Liver (tissue), 9 donors: ENCODE measurements around the gene RELL2. TPM values are rescaled to one million over a fixed set of nuclear protein-coding genes. Genes with fewer than 3 reads are reported as not detected.
A peak's percentile ranks its signal among the peaks of the same experiment; 100 is the strongest.

ENCODE experiments used
- DNase-seq: peaks from one replicate; pipeline ENCODE4 v3.0.0-alpha.2; 2017; ENCODE audit warnings: low spot score
- H3K27ac ChIP-seq, 2 donors: one replicate each; pipeline ENCODE4 v1.7.0; 2013; ENCODE audit warnings: inconsistent platforms in 2 of 2, low read length in 2 of 2, control low read depth in 1 of 2, low read depth in 1 of 2, mild to moderate bottlenecking in 1 of 2
- H3K27me3 ChIP-seq, 4 donors: one replicate each; pipeline versions ENCODE4 v1.6.1 to v1.7.0; 2013; ENCODE audit warnings: low read length in 3 of 4, inconsistent platforms in 1 of 4, mild to moderate bottlenecking in 1 of 4, moderate library complexity in 1 of 4; ENCODE audit not compliant: control insufficient read depth in 4 of 4, insufficient read depth in 4 of 4
- H3K36me3 ChIP-seq, 4 donors: one replicate each; pipeline versions ENCODE4 v1.6.1 to v1.7.0; 2013; ENCODE audit warnings: low read length in 3 of 4, mild to moderate bottlenecking in 3 of 4, low read depth in 1 of 4, moderate library complexity in 1 of 4; ENCODE audit not compliant: control insufficient read depth in 4 of 4, insufficient read depth in 3 of 4
- H3K4me1 ChIP-seq, 4 donors: one replicate each; pipeline versions ENCODE4 v1.6.1 to v1.7.0; 2013; ENCODE audit warnings: low read length in 3 of 4, mild to moderate bottlenecking in 3 of 4, moderate library complexity in 1 of 4; ENCODE audit not compliant: control insufficient read depth in 4 of 4, insufficient read depth in 4 of 4
- H3K4me3 ChIP-seq, 3 donors: one replicate each; pipeline versions ENCODE4 v1.6.1 to v1.7.0; 2013; ENCODE audit warnings: low read length in 3 of 3, control low read depth in 1 of 3, low read depth in 1 of 3, mild to moderate bottlenecking in 1 of 3
- H3K9ac ChIP-seq, 2 donors: one replicate each; pipeline ENCODE4 v1.7.0; 2013; ENCODE audit warnings: low read length in 2 of 2, mild to moderate bottlenecking in 2 of 2, moderate library complexity in 2 of 2, control low read depth in 1 of 2, low read depth in 1 of 2
- H3K9me3 ChIP-seq, 4 donors: one replicate each; pipeline versions ENCODE4 v1.6.1 to v1.7.0; 2013; ENCODE audit warnings: low read length in 3 of 4; ENCODE audit not compliant: control insufficient read depth in 4 of 4
- EGR1 ChIP-seq, 2 donors: IDR thresholded peaks; 2 replicates each; pipeline ENCODE4 v1.6.1; 2016 to 2018; ENCODE audit warnings: antibody characterized with exemption in 2 of 2, low read depth in 2 of 2
- FOXA1 ChIP-seq: IDR thresholded peaks from 2 replicates; pipeline ENCODE4 v1.6.1; 2016; ENCODE audit warnings: antibody characterized with exemption
- FOXA2 ChIP-seq: IDR thresholded peaks from 2 replicates; pipeline ENCODE4 v1.6.1; 2016; ENCODE audit warnings: antibody characterized with exemption
- GABPA ChIP-seq, 2 donors: IDR thresholded peaks in 1 of 2; conservative IDR thresholded peaks in 1 of 2; 2 replicates each; pipeline ENCODE4 v1.6.1; 2016; ENCODE audit warnings: antibody characterized with exemption in 2 of 2, mild to moderate bottlenecking in 1 of 2, moderate library complexity in 1 of 2
- HNF4A ChIP-seq, 2 donors: conservative IDR thresholded peaks; 2 replicates each; pipeline ENCODE4 v1.6.1; 2016; ENCODE audit warnings: antibody characterized with exemption in 2 of 2, mild to moderate bottlenecking in 2 of 2
- HNF4G ChIP-seq: IDR thresholded peaks from 2 replicates; pipeline ENCODE4 v1.6.1; 2016; ENCODE audit warnings: antibody characterized with exemption
- JUND ChIP-seq, 2 donors: IDR thresholded peaks; 2 replicates each; pipeline ENCODE4 v1.6.1; 2016; ENCODE audit warnings: antibody characterized with exemption in 2 of 2
- NR2F2 ChIP-seq: IDR thresholded peaks from 2 replicates; pipeline ENCODE4 v1.6.1; 2016; ENCODE audit warnings: antibody characterized with exemption
- RAD21 ChIP-seq, 2 donors: IDR thresholded peaks; 2 replicates each; pipeline ENCODE4 v1.6.1; 2016; ENCODE audit warnings: antibody characterized with exemption in 2 of 2, mild to moderate bottlenecking in 2 of 2
- RXRA ChIP-seq, 2 donors: IDR thresholded peaks; 2 replicates each; pipeline ENCODE4 v1.6.1; 2017 to 2018; ENCODE audit warnings: antibody characterized with exemption in 2 of 2, mild to moderate bottlenecking in 1 of 2
- SP1 ChIP-seq: IDR thresholded peaks from 2 replicates; pipeline ENCODE4 v1.6.1; 2018; ENCODE audit warnings: antibody characterized with exemption, mild to moderate bottlenecking
- TAF1 ChIP-seq: conservative IDR thresholded peaks from 2 replicates; pipeline ENCODE4 v1.6.1; 2016; ENCODE audit warnings: antibody characterized with exemption, mild to moderate bottlenecking
- YY1 ChIP-seq: IDR thresholded peaks from 2 replicates; pipeline ENCODE4 v1.6.1; 2016; ENCODE audit warnings: antibody characterized with exemption, mild to moderate bottlenecking
- WGBS: extraction: QIAGEN DNeasy Blood & Tissue Kit; methylation state at CpG from one replicate; pipeline ENCODE4 v1.1.7; 2013; 5-methylcytosine and 5-hydroxymethylcytosine counted together
- polyA plus RNA-seq, 2 donors: library from polyadenylated mRNA; stranded (reverse) in 1 of 2; unstranded in 1 of 2; fragments of 200-250 nt in 1 of 2; fragments of >200 nt in 1 of 2; fragmentation: Nextera tagmentation in 1 of 2; extraction: Ambion mirVana in 1 of 2; gene quantifications; one replicate each; pipeline versions ENCODE4 v1.2.1 to v1.2.3, GENCODE V29; 2013 to 2015
- total RNA-seq, 2 donors: library from RNA; depleted of rRNA; stranded (reverse); fragments of >200 nt; gene quantifications; one replicate each; pipeline ENCODE4 v1.2.3, GENCODE V29; 2014
- TF ChIP-seq, protein P1 (sequence below): IDR thresholded peaks from 2 replicates; pipeline ENCODE4 v1.6.1; 2016; ENCODE audit warnings: antibody characterized with exemption, mild to moderate bottlenecking
- TF ChIP-seq, protein P2 (sequence below): IDR thresholded peaks from 2 replicates; pipeline ENCODE4 v1.6.1; 2016; ENCODE audit warnings: antibody characterized with exemption
- TF ChIP-seq, protein P3 (sequence below): IDR thresholded peaks from 2 replicates; pipeline ENCODE4 v1.6.1; 2016; ENCODE audit warnings: antibody characterized with exemption
- TF ChIP-seq, protein P4 (sequence below): IDR thresholded peaks from 2 replicates; pipeline ENCODE4 v1.6.1; 2016; ENCODE audit warnings: antibody characterized with exemption
- TF ChIP-seq, protein P5 (sequence below): fragments of 150-350 bp; IDR thresholded peaks from 2 replicates; pipeline ENCODE4 v1.5.1; 2017; ENCODE audit warnings: improper control_type of control experiment, low read depth, low read length; ENCODE audit not compliant: missing input control
- donor health status: healthy.
- donor health status: healthy.
- donor health status: healthy.
- donor health status: healthy.
- donor health status: healthy.

The RELL2 gene
- total RNA-seq (1 to 10 TPM in 1 of 2 donors, under 1 TPM in 1; 0.47 to 1.3 TPM), polyA plus RNA-seq (1 to 10 TPM in 1 of 2 donors, under 1 TPM in 1; 0.61 to 1.2 TPM)

DNA sequence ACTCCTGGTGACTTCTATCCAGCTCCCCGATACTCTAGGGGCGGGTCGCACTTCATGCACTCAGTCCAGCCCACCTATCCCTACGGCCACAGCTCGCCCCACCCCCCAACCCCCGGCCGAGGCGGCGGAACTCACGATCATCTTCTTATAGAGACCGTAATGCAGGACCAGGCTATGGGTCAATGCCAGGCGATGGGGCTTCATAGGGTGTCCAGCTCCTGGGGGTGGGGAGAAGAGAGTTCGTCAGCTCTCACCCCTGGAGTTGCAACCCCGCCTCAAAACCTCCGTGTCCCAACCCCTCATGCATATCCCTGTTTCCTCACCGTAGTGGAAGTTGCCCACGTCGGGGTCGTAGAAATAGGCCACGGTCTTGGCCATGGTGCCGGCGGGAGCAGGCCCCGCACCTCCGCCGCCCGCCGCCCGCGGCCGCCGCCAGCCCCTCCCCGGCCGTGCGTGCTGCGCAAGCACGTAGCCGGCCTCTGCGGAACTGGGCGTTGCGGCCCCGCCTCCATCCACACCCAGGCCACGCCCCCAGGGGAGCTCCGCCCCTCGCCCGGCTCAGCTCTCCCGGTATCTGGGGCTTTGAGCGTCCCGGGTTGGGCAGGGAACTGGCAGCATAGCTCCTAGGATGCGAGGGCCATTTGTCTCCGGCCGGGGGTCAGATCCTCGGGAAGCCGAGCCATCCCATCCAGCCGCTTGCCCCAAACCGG is at the start of gene RELL2, which contains the start of gene HDAC3:
TSS of gene RELL2 (plus strand) at position 585 of the 710 bp plus-strand sequence. CDS start 1,229 bp downstream, outside the sequence.
TSS of gene HDAC3 (minus strand) at position 437 of the 710 bp plus-strand sequence. CDS start at position 378, 59 bp downstream.
- under 1% methylated on average over 55 of the region's 55 CpGs for WGBS
- Histone ChIP-seq H3K27ac (peak within 1 kb of the TSS; percentile 85 to 86), H3K9ac (peak within 1 kb of the TSS; percentile 75 to 87), H3K36me3 (no peaks in the 10 kb centered on the region), H3K4me1 (peaks cover 9 to 29% (median 21%) of the 10 kb centered on the region in 4 donors), H3K9me3 (no peaks in the 10 kb centered on the region), H3K4me3 (peak within 1 kb of the TSS; percentile 75 to 94 (median 89)), H3K27me3 (no peaks in the 10 kb centered on the region)
- peak; percentile 99 for DNase-seq
- TF ChIP-seq HNF4G (no peak), EGR1 (IDR thresholded peaks at IDR 0.05; ENCODE audit: low read depth in 2 of 2) (no peak), RXRA (IDR thresholded peaks at IDR 0.05) (no peak), GABPA (IDR thresholded peaks at IDR 0.05 in 1 of 2, conservative IDR thresholded peaks at IDR 0.05 in 1 of 2) (no peak), TAF1 (no peak), SP1 (peak; percentile 55), RAD21 (IDR thresholded peaks at IDR 0.05) (no peak), JUND (IDR thresholded peaks at IDR 0.05) (no peak)
- TF ChIP-seq, protein P1, sequence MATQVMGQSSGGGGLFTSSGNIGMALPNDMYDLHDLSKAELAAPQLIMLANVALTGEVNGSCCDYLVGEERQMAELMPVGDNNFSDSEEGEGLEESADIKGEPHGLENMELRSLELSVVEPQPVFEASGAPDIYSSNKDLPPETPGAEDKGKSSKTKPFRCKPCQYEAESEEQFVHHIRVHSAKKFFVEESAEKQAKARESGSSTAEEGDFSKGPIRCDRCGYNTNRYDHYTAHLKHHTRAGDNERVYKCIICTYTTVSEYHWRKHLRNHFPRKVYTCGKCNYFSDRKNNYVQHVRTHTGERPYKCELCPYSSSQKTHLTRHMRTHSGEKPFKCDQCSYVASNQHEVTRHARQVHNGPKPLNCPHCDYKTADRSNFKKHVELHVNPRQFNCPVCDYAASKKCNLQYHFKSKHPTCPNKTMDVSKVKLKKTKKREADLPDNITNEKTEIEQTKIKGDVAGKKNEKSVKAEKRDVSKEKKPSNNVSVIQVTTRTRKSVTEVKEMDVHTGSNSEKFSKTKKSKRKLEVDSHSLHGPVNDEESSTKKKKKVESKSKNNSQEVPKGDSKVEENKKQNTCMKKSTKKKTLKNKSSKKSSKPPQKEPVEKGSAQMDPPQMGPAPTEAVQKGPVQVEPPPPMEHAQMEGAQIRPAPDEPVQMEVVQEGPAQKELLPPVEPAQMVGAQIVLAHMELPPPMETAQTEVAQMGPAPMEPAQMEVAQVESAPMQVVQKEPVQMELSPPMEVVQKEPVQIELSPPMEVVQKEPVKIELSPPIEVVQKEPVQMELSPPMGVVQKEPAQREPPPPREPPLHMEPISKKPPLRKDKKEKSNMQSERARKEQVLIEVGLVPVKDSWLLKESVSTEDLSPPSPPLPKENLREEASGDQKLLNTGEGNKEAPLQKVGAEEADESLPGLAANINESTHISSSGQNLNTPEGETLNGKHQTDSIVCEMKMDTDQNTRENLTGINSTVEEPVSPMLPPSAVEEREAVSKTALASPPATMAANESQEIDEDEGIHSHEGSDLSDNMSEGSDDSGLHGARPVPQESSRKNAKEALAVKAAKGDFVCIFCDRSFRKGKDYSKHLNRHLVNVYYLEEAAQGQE = peak; percentile 83

- no peak for DNase-seq
- no peaks in the 10 kb centered on the region for H3K27me3 ChIP-seq
- H3K9ac ChIP-seq = no peak overlapping the region
- peaks cover 0 to 14% (median 9%) of the 10 kb centered on the region in 4 donors for H3K36me3 ChIP-seq
- no peaks in the 10 kb centered on the region for H3K9me3 ChIP-seq
- H3K4me3 ChIP-seq = no peak overlapping the region
- peak; percentile 77 for TF ChIP-seq FOXA1
- peak; percentile 88 for TF ChIP-seq YY1
- TF ChIP-seq, protein P2, sequence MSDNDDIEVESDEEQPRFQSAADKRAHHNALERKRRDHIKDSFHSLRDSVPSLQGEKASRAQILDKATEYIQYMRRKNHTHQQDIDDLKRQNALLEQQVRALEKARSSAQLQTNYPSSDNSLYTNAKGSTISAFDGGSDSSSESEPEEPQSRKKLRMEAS = peak; percentile 88
- TF ChIP-seq EGR1 (IDR thresholded peaks at IDR 0.05; ENCODE audit: low read depth in 2 of 2) = peak in 1 of 2 donors; percentile 45
- peak; percentile 51 to 55 for TF ChIP-seq RAD21 (IDR thresholded peaks at IDR 0.05)
- TF ChIP-seq HNF4A (conservative IDR thresholded peaks at IDR 0.05) = peak; percentile 99
- TF ChIP-seq JUND (IDR thresholded peaks at IDR 0.05) = peak; percentile 54 to 88
- TF ChIP-seq, protein P3, sequence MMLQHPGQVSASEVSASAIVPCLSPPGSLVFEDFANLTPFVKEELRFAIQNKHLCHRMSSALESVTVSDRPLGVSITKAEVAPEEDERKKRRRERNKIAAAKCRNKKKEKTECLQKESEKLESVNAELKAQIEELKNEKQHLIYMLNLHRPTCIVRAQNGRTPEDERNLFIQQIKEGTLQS = no peak
- peak; percentile 84 for TF ChIP-seq FOXA2
- TF ChIP-seq GABPA (IDR thresholded peaks at IDR 0.05 in 1 of 2, conservative IDR thresholded peaks at IDR 0.05 in 1 of 2) = peak in 1 of 2 donors; percentile 42
- TF ChIP-seq, protein P1 = peak; percentile 61
- TF ChIP-seq NR2F2 = peak; percentile 85
- TF ChIP-seq HNF4G = peak; percentile 92
- TF ChIP-seq, protein P4, sequence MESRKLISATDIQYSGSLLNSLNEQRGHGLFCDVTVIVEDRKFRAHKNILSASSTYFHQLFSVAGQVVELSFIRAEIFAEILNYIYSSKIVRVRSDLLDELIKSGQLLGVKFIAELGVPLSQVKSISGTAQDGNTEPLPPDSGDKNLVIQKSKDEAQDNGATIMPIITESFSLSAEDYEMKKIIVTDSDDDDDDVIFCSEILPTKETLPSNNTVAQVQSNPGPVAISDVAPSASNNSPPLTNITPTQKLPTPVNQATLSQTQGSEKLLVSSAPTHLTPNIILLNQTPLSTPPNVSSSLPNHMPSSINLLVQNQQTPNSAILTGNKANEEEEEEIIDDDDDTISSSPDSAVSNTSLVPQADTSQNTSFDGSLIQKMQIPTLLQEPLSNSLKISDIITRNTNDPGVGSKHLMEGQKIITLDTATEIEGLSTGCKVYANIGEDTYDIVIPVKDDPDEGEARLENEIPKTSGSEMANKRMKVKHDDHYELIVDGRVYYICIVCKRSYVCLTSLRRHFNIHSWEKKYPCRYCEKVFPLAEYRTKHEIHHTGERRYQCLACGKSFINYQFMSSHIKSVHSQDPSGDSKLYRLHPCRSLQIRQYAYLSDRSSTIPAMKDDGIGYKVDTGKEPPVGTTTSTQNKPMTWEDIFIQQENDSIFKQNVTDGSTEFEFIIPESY = peak; percentile 65
- peak; percentile 93 for TF ChIP-seq SP1
- TF ChIP-seq TAF1 = no peak
- TF ChIP-seq, protein P5, sequence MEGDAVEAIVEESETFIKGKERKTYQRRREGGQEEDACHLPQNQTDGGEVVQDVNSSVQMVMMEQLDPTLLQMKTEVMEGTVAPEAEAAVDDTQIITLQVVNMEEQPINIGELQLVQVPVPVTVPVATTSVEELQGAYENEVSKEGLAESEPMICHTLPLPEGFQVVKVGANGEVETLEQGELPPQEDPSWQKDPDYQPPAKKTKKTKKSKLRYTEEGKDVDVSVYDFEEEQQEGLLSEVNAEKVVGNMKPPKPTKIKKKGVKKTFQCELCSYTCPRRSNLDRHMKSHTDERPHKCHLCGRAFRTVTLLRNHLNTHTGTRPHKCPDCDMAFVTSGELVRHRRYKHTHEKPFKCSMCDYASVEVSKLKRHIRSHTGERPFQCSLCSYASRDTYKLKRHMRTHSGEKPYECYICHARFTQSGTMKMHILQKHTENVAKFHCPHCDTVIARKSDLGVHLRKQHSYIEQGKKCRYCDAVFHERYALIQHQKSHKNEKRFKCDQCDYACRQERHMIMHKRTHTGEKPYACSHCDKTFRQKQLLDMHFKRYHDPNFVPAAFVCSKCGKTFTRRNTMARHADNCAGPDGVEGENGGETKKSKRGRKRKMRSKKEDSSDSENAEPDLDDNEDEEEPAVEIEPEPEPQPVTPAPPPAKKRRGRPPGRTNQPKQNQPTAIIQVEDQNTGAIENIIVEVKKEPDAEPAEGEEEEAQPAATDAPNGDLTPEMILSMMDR = no peak
- TF ChIP-seq RXRA (IDR thresholded peaks at IDR 0.05) = peak; percentile 92 to 93
- H3K4me1 ChIP-seq = peaks cover 0 to 45% (median 31%) of the 10 kb centered on the region in 4 donors
- H3K27ac ChIP-seq = peak overlapping the region; percentile 42 to 67
- WGBS = 32% methylated on average over 2 of the region's 2 CpGs
Observed at GRCh38 chr5:141590127-141590526, 46.7 kb upstream of the RELL2 start.
